ENCODE results near the gene RNF212B. TPM values are rescaled to one million over a fixed set of nuclear protein-coding genes. Genes with fewer than 3 reads are reported as not detected.

Gene RNF212B
- total and polyA plus RNA-seq, 2 of the 13 experiments (the other 11 are each of a cell fraction or from before 2014, with no cell fraction given): 0.05 TPM; not detected in 1

DNA sequence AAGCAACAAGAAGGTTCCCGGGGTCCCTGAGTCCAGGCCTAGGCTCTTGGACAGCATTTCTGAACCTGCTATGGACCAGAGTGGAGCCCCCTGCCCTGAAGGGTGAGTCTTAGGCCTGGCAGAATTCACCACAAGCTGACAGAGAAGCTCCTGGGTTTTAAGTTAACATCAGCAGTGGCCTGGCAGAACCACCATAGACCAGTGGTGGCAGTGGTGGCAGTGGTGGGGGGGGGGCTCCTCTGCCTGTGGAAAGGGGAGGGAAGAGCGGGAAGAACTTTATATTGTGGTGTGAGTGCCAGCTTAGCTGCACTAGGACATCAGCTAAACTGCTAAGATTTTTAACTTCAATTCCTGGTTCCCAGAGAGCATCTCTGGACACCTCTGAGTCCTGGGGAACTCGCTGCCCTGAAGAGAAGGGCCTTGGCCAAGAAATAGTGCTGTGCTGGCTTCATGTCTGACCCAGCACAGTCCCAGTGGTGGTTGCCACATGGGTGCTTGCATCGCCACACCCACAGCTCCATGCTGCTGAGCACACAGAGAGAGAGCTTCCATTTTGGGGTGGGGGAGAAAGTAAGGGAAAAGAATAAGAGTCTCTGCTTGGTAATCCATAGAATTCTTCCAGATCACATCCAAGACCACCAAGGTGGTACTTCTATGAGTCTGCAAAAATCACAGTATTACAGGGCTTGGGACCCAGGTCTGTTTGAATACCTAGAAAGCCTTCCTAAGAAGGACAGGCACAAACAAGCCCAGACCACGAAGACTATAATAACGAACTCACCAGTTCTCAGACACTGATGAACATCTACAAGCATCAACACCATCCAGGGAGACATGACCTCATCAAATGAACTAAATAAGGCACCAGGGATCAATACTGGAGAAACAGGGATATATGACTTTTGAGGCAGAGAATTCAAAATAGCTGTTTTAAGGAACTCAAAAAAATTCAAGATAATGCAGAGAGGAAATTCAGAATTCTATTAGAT lies 20.4 kb upstream of the RNF212B start:
- no peak for FAIRE-seq
- H3K36me3 ChIP-seq (replicated peaks in 1 of 2; ENCODE audit: control insufficient read depth in 1 of 2, insufficient read depth in 2 of 2, low read length in 2 of 2): no peaks in the 10 kb centered on the region
- H3K4me3 ChIP-seq (replicated peaks in 1 of 3; ENCODE audit: insufficient read depth in 1 of 3, low read depth in 2 of 3, low read length in 3 of 3): no peak overlapping the region
- H3K27me3 ChIP-seq (ENCODE audit: control insufficient read depth in 1 of 2, insufficient read depth in 2 of 2, low read length in 2 of 2): peaks cover 0 to 15% of the 10 kb centered on the region in 2 experiments; a peak in 1 of 5 replicates
- BruUV-seq (replicated peaks): no TSS peak
- no peaks in the 10 kb centered on the region for H3K79me2 ChIP-seq (ENCODE audit: insufficient read depth, low read length)
- intact Hi-C loops (cut with micrococcal nuclease; ENCODE audit: unreplicated experiment): no loop called here
- TF ChIP-seq FOXK2 (IDR thresholded peaks at IDR 0.05): no peak
- TF ChIP-seq ATF7 (IDR thresholded peaks at IDR 0.05): peak; percentile 65
- no peak for TF ChIP-seq ATF7 (CRISPR knock-in tag; IDR thresholded peaks at IDR 0.05)
- CTCF ChIA-PET (ENCODE audit: low intra/inter-chr PET ratio, low total read pairs): no interaction called here
- DNase-seq (ENCODE audit: low spot score): no peak
- no peak overlapping the region for H3K27ac ChIP-seq (ENCODE audit: extremely low read length, insufficient read depth, low read length)
- no peak overlapping the region for H3K4me2 ChIP-seq (ENCODE audit: low read depth, low read length)
- peaks cover 10% of the 10 kb centered on the region for H3K9me3 ChIP-seq (ENCODE audit: low read length)
- WGBS (ENCODE audit: low lambda C conversion rate): 28% methylated on average over 6 of the region's 6 CpGs
- POLR2A ChIA-PET: interaction anchor here (0.8 kb wide), 1 partner anchor 122 kb away, joined by 3 read pairs; the partner anchor contains the start of genes ACIN1 and C14orf119
- no peaks in the 10 kb centered on the region for H3K4me1 ChIP-seq (ENCODE audit: insufficient read depth, low read length)
- H3K9ac ChIP-seq (ENCODE audit: insufficient read depth, low read depth, low read length): no peak overlapping the region
- in situ Hi-C loops (cut with HindIII; ENCODE audit: extremely low pct_ligation_motif_present, low pct_unique_long_range_greater_than_20kb): no loop called here
- no peak overlapping the region for H2AFZ ChIP-seq (ENCODE audit: low read length)
- ATAC-seq: peak; percentile 74
- H4K20me1 ChIP-seq (ENCODE audit: insufficient read depth, low read length): no peaks in the 10 kb centered on the region

DNA sequence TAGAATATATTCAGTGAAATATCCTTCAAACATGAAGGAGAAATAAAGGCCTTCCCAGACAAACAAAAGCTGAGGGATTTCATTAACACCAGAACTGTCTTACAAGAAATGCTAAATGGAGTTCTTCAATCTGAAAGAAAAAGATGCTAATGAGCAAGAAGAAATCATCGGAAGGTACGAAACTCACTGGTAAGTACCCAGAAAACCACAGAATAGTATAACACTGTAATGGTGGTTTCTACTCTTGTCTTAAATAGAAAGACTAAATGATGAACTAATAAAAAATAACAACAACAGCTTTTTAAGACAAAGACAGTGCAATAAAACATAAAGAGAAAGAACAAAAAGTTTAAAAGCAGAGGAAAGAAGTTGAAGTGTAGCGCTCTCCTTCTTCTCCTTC lies 18.7 kb upstream of the RNF212B start:
- Histone ChIP-seq H3K4me3 (replicated peaks in 1 of 3; ENCODE audit: insufficient read depth in 1 of 3, low read depth in 2 of 3, low read length in 3 of 3) (no peak overlapping the region), H3K27ac (ENCODE audit: extremely low read length, insufficient read depth, low read length) (no peak overlapping the region), H3K9me3 (ENCODE audit: low read length) (peaks cover 10% of the 10 kb centered on the region), H3K36me3 (replicated peaks in 1 of 2; ENCODE audit: control insufficient read depth in 1 of 2, insufficient read depth in 2 of 2, low read length in 2 of 2) (no peaks in the 10 kb centered on the region), H3K9ac (ENCODE audit: insufficient read depth, low read depth, low read length) (no peak overlapping the region), H3K4me2 (ENCODE audit: low read depth, low read length) (no peak overlapping the region), H3K79me2 (ENCODE audit: insufficient read depth, low read length) (no peaks in the 10 kb centered on the region), H2AFZ (ENCODE audit: low read length) (no peak overlapping the region), H3K4me1 (ENCODE audit: insufficient read depth, low read length) (no peaks in the 10 kb centered on the region), H4K20me1 (ENCODE audit: insufficient read depth, low read length) (no peaks in the 10 kb centered on the region), H3K27me3 (ENCODE audit: control insufficient read depth in 1 of 2, insufficient read depth in 2 of 2, low read length in 2 of 2) (peaks cover 0 to 12% of the 10 kb centered on the region in 2 experiments; a peak in 1 of 5 replicates)
- intact Hi-C loops (cut with micrococcal nuclease; ENCODE audit: unreplicated experiment): no loop called here
- no TSS peak for BruUV-seq (replicated peaks)
- no peak for DNase-seq (ENCODE audit: low spot score)
- in situ Hi-C loops (cut with HindIII; ENCODE audit: extremely low pct_ligation_motif_present, low pct_unique_long_range_greater_than_20kb): no loop called here
- no peak for ATAC-seq
- WGBS (ENCODE audit: low lambda C conversion rate): 90% methylated on average over 3 of the region's 3 CpGs
- CTCF ChIA-PET (ENCODE audit: low intra/inter-chr PET ratio, low total read pairs): no interaction called here
- POLR2A ChIA-PET: no interaction called here
- no peak for FAIRE-seq
- TF ChIP-seq ARID2 (CRISPR knock-in tag; IDR thresholded peaks at IDR 0.05; ENCODE audit: borderline replicate concordance) (no peak), AGO2 (optimal IDR thresholded peaks at IDR 0.05; ENCODE audit: low read depth, low read length) (no peak), CBX5 (CRISPR knock-in tag; IDR thresholded peaks at IDR 0.05; ENCODE audit: borderline replicate concordance) (no peak), ZNF629 (CRISPR knock-in tag; conservative IDR thresholded peaks at IDR 0.05) (no peak), KDM6A (CRISPR knock-in tag; IDR thresholded peaks at IDR 0.05; ENCODE audit: low read depth) (no peak), ATF7-NPFF (CRISPR knock-in tag; IDR thresholded peaks at IDR 0.05; ENCODE audit: low read depth) (no peak), SP5 (CRISPR knock-in tag; IDR thresholded peaks at IDR 0.05; ENCODE audit: borderline replicate concordance, low read depth) (no peak)
- TF ChIP-seq, protein P1, sequence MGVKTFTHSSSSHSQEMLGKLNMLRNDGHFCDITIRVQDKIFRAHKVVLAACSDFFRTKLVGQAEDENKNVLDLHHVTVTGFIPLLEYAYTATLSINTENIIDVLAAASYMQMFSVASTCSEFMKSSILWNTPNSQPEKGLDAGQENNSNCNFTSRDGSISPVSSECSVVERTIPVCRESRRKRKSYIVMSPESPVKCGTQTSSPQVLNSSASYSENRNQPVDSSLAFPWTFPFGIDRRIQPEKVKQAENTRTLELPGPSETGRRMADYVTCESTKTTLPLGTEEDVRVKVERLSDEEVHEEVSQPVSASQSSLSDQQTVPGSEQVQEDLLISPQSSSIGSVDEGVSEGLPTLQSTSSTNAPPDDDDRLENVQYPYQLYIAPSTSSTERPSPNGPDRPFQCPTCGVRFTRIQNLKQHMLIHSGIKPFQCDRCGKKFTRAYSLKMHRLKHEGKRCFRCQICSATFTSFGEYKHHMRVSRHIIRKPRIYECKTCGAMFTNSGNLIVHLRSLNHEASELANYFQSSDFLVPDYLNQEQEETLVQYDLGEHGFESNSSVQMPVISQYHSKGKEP (CRISPR knock-in tag; IDR thresholded peaks at IDR 0.05): no peak
- TF ChIP-seq, protein P2, sequence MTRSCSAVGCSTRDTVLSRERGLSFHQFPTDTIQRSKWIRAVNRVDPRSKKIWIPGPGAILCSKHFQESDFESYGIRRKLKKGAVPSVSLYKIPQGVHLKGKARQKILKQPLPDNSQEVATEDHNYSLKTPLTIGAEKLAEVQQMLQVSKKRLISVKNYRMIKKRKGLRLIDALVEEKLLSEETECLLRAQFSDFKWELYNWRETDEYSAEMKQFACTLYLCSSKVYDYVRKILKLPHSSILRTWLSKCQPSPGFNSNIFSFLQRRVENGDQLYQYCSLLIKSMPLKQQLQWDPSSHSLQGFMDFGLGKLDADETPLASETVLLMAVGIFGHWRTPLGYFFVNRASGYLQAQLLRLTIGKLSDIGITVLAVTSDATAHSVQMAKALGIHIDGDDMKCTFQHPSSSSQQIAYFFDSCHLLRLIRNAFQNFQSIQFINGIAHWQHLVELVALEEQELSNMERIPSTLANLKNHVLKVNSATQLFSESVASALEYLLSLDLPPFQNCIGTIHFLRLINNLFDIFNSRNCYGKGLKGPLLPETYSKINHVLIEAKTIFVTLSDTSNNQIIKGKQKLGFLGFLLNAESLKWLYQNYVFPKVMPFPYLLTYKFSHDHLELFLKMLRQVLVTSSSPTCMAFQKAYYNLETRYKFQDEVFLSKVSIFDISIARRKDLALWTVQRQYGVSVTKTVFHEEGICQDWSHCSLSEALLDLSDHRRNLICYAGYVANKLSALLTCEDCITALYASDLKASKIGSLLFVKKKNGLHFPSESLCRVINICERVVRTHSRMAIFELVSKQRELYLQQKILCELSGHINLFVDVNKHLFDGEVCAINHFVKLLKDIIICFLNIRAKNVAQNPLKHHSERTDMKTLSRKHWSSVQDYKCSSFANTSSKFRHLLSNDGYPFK (CRISPR knock-in tag; IDR thresholded peaks at IDR 0.05; ENCODE audit: borderline replicate concordance): no peak

Data from HepG2 (cell line).